GM10248 (cell line): ENCODE data around the gene METAP1D.
A peak's percentile ranks its signal among the peaks of the same experiment; 100 is the strongest.

Experiments
- CTCF ChIA-PET: fragments of 300-600 bp; sonication (Branson Sonifier 250); formaldehyde crosslinking; extraction: SDS; loops from one replicate; lab custom pipeline; 2021; ENCODE audit warnings: antibody characterized with exemption; lab: Yijun Ruan, JAX
- POLR2A ChIA-PET: fragments of 350-650 bp; sonication (Branson Sonifier 250); formaldehyde crosslinking; extraction: SDS; loops from one replicate; lab custom pipeline; 2020; ENCODE audit warnings: antibody characterized with exemption; lab: Yijun Ruan, JAX
- DNase-seq: peaks from one replicate; pipeline ENCODE4 v3.0.0; 2012; ENCODE audit errors: extremely low spot score
- CTCF ChIP-seq: IDR thresholded peaks from 2 replicates; pipeline ENCODE4 v1.5.1; 2012; ENCODE audit warnings: mild to moderate bottlenecking, low read depth; ENCODE audit errors: extremely low read depth, missing control alignments, control extremely low read depth

METAP1D gene

GRCh38 chr2:172088245-172089004 is 88.7 kb downstream of the METAP1D start:
- ChIA-PET POLR2A (no interaction called here), CTCF (interaction anchor here (0.7 to 3.2 kb wide), 3 partner anchors 7 to 15 kb away, joined by 3 to 10 read pairs (median 5); partner anchors contain the start of gene DLX2)
- TF ChIP-seq CTCF = no peak
- peak; percentile 23 for DNase-seq

GRCh38 chr2:172089005-172089504 is 89.3 kb downstream of the METAP1D start:
- CTCF ChIA-PET = interaction anchor here (1.4 to 3.2 kb wide), 2 partner anchors 7 to 10 kb away, joined by 5 to 10 read pairs; no protein-coding TSS in a partner anchor
- no peak for TF ChIP-seq CTCF
- POLR2A ChIA-PET = no interaction called here
- no peak for DNase-seq

- ChIA-PET POLR2A (no interaction called here), CTCF (no interaction called here)
- no peak for DNase-seq
- TF ChIP-seq CTCF = no peak
Observed at GRCh38 chr2:172089633-172090032, 89.9 kb downstream of the METAP1D start.

- ChIA-PET CTCF (interaction anchor here (1.0 to 1.6 kb wide), 3 partner anchors 12 to 402 kb away, joined by 3 to 4 read pairs (median 3); partner anchors contain the start of genes DLX2 and DYNC1I2), POLR2A (no interaction called here)
- peak; percentile 22 for DNase-seq
- TF ChIP-seq CTCF = no peak
Observed at GRCh38 chr2:172090044-172090961, 90.5 kb downstream of the METAP1D start.

GRCh38 chr2:172091000-172091641 is 91.4 kb downstream of the METAP1D start:
- CTCF ChIA-PET = interaction anchor here (1.0 to 1.6 kb wide), 5 partner anchors 9 to 403 kb away, joined by 3 to 6 read pairs (median 3); partner anchors contain the start of genes DLX2 and DYNC1I2
- peak; percentile 16 for DNase-seq
- TF ChIP-seq CTCF = no peak
- POLR2A ChIA-PET = no interaction called here
